Cardiac muscle cell (in vitro differentiated cells and primary cell): Measurements from ENCODE around the gene AHSP. TPM values are rescaled to one million over a fixed set of nuclear protein-coding genes. Genes with fewer than 3 reads are reported as not detected.

Experiments
- DNase-seq, 2 donors: peaks; one replicate each; pipeline versions ENCODE4 v3.0.0 to v3.0.0-alpha.2; 2010 to 2017; ENCODE audit warnings: low read depth in 1 of 2, low spot score in 1 of 2
- H3K27ac ChIP-seq: fragments of 200-600 bp; sonication (generic); 2 replicates; pipeline ENCODE4 v1.5.1; 2016
- H3K27me3 ChIP-seq: fragments of 200-600 bp; sonication (generic); 2 replicates; pipeline ENCODE4 v1.6.0; 2016; ENCODE audit warnings: control low read depth
- H3K36me3 ChIP-seq: fragments of 200-600 bp; sonication (generic); 2 replicates; pipeline ENCODE4 v1.5.1; 2016; ENCODE audit warnings: control low read depth
- H3K4me1 ChIP-seq: fragments of 200-600 bp; sonication (generic); 2 replicates; pipeline ENCODE4 v1.8.1; 2017; ENCODE audit warnings: low read depth, mild to moderate bottlenecking, mixed run types
- H3K4me3 ChIP-seq: fragments of 200-600 bp; sonication (generic); 2 replicates; pipeline ENCODE4 v1.5.1; 2016; ENCODE audit warnings: mild to moderate bottlenecking
- H3K9me3 ChIP-seq: fragments of 200-600 bp; sonication (generic); 2 replicates; pipeline ENCODE4 v1.5.1; 2017; ENCODE audit warnings: low read depth, mild to moderate bottlenecking, control low read depth
- polyA plus RNA-seq: library from polyadenylated mRNA; unstranded; fragments of >200 nt; fragmentation: Nextera tagmentation; extraction: Ambion mirVana; gene quantifications from 2 replicates; pipeline ENCODE4 v1.2.1, GENCODE V29; 2016
- total RNA-seq: library from RNA; depleted of rRNA; stranded (reverse); fragments of >200 nt; gene quantifications from 2 replicates; pipeline ENCODE4 v1.2.3, GENCODE V29; 2016
- TF ChIP-seq, protein P1 (sequence below): IDR thresholded peaks from 2 replicates; pipeline ENCODE4 v1.5.1; 2012; ENCODE audit warnings: low read depth, mild to moderate bottlenecking, low read length

Gene AHSP
- total and polyA plus RNA-seq, 2 experiments from 2014 or later = not detected

DNA sequence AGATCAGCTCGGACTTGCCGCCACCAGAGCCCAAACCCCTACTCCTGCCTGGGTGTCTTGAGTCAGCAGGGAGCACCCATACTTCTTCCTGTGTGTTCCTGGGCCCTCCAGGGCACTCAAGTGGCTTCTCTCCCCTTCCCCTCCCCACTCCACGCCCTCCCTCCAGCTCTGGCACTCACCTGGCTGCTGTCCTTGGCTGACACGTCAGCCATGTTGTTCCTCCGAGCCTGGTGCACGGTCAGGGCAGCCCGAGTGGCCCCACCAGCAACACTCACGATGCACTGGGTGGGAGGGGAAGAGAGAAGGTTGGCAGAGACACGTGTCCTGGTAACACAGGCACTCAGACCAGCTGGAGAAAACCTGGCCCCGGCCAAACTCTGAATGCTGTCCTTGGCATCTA is 31.0 kb upstream of the AHSP start:
- no peaks in the 10 kb centered on the region for H3K4me1 ChIP-seq
- TF ChIP-seq, protein P1, sequence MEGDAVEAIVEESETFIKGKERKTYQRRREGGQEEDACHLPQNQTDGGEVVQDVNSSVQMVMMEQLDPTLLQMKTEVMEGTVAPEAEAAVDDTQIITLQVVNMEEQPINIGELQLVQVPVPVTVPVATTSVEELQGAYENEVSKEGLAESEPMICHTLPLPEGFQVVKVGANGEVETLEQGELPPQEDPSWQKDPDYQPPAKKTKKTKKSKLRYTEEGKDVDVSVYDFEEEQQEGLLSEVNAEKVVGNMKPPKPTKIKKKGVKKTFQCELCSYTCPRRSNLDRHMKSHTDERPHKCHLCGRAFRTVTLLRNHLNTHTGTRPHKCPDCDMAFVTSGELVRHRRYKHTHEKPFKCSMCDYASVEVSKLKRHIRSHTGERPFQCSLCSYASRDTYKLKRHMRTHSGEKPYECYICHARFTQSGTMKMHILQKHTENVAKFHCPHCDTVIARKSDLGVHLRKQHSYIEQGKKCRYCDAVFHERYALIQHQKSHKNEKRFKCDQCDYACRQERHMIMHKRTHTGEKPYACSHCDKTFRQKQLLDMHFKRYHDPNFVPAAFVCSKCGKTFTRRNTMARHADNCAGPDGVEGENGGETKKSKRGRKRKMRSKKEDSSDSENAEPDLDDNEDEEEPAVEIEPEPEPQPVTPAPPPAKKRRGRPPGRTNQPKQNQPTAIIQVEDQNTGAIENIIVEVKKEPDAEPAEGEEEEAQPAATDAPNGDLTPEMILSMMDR = no peak
- H3K4me3 ChIP-seq = no peak overlapping the region
- H3K36me3 ChIP-seq = peaks cover 16% of the 10 kb centered on the region
- H3K27ac ChIP-seq = no peak overlapping the region
- H3K9me3 ChIP-seq = no peaks in the 10 kb centered on the region
- H3K27me3 ChIP-seq = no peaks in the 10 kb centered on the region
- DNase-seq = no peak

DNA sequence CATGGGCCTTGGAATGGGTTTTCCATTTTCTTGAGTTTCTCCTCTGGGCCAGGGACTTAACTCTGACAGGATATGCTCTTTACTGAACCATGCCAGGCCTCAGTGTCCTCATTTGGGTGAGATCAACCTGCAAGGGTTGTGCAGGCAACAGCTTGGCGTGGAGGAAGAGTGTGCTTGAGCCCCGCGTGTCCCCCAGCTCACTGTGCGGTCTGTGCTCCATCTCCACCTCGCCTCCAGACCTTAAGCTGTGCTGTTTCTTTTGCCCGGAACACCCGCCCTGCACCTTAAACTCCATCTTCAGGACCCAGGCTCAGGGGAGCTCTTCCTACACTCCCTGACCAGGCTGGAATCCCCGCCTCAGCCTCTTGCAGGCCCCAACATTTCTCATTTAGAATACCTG is 29.2 kb upstream of the AHSP start:
- H3K4me1 ChIP-seq = no peaks in the 10 kb centered on the region
- peaks cover 7% of the 10 kb centered on the region for H3K36me3 ChIP-seq
- TF ChIP-seq, protein P1 = no peak
- H3K9me3 ChIP-seq = no peaks in the 10 kb centered on the region
- H3K27ac ChIP-seq = no peak overlapping the region
- H3K4me3 ChIP-seq = no peak overlapping the region
- H3K27me3 ChIP-seq = no peaks in the 10 kb centered on the region
- no peak for DNase-seq

DNA sequence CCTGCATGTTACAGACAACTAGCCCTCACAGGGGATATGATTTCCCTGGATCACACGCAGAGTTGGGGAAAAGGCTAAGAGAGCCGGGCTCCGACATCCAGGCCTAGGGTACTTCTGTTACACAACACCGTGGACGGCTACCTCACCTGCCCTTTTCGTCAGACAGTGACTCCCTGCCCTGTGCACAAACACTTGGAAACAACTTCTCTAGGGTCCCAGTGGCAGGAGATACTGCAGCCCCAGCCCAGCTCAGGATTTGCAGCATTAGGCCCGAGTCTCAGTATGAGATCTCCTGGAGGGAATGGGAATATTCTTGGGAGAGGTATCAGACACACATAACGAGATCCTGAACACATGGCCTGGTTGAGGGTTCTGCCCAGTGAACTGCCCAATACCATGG is 27.8 kb upstream of the AHSP start:
- H3K4me3 ChIP-seq = no peak overlapping the region
- no peak overlapping the region for H3K27ac ChIP-seq
- DNase-seq = no peak
- H3K27me3 ChIP-seq = no peaks in the 10 kb centered on the region
- no peaks in the 10 kb centered on the region for H3K9me3 ChIP-seq
- no peaks in the 10 kb centered on the region for H3K4me1 ChIP-seq
- peaks cover 7% of the 10 kb centered on the region for H3K36me3 ChIP-seq
- TF ChIP-seq, protein P1 = no peak

DNA sequence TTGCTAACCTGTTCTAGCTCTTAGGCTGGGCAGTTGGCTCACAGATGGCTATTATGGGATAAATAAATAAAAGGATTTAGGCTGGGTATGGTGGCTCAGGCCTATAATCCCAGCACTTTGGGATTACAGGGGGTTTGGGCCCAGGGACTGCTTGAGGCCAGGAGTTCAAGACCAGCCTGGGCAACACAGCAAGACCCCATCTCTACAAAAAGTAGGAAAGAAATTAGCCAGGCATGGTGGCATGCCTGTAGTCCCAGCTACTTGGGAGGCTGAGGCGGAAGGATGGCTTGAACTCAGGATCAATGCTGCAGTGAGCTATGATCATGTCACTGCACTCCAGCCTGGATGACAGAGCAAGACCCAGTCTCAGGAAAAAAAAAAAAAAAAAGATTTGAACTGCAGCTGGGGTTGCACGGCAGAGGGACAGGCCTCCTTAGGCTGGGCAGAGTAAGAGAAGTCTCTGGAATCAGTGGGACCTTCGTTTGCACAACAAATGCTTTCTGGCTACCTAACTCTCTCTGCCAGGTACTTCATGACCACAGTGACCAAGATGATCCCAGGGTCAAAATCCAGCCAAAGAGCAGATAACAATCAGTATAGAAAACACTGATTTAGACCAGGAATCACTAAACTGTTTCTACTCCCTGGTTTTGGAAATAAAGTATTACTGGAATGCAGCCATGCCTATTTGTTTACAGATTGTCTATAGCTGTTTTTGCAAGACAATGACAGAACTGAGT is 26.3 kb upstream of the AHSP start:
- TF ChIP-seq, protein P1 = no peak
- Histone ChIP-seq H3K4me3 (no peak overlapping the region), H3K36me3 (peaks cover 7% of the 10 kb centered on the region), H3K4me1 (no peaks in the 10 kb centered on the region), H3K27ac (no peak overlapping the region), H3K27me3 (no peaks in the 10 kb centered on the region), H3K9me3 (no peaks in the 10 kb centered on the region)
- no peak for DNase-seq

DNA sequence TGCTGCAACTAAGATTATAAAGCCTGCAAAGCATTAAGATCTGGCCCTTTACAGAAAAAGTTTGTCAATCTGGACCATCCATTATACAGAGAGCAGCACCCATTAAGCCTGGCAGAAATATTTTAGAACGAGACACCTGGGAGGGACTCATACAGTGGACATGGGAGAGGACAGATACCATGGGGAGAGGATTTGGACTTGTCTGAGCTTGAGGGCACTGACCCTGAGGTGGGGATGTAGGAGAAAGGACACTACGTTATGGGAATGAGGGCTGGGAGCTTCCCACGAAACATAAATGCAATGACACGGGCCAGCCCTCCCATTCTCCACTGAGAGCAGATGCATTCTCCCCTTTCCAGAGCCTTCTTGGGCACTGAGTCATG is 25.7 kb upstream of the AHSP start:
- TF ChIP-seq, protein P1 = no peak
- H3K36me3 ChIP-seq = peaks cover 4% of the 10 kb centered on the region
- no peak for DNase-seq
- no peaks in the 10 kb centered on the region for H3K27me3 ChIP-seq
- no peak overlapping the region for H3K27ac ChIP-seq
- H3K4me3 ChIP-seq = no peak overlapping the region
- no peaks in the 10 kb centered on the region for H3K9me3 ChIP-seq
- H3K4me1 ChIP-seq = peaks cover under 1% of the 10 kb centered on the region
